Measurements from ENCODE around the gene TBX10. TPM values are rescaled to one million over a fixed set of nuclear protein-coding genes. Genes with fewer than 3 reads are reported as not detected.
"Not testable (repeated sequence)": the region's sequence is repeated elsewhere in the genome, so short reads cannot be mapped to it uniquely, and the experiment has no call there.

Gene TBX10
- total RNA-seq, 1 experiment from 2014 or later = not detected

- peak; percentile 31 for DNase-seq (ENCODE audit: low read depth)
Measured at GRCh38 chr11:67646535-67647336, 7.2 kb upstream of the TBX10 start.

GRCh38 chr11:67645521-67646461 lies 6.2 kb upstream of the TBX10 start:
- DNase-seq (ENCODE audit: low read depth) = no peak

GRCh38 chr11:67644472-67645418 lies 5.2 kb upstream of the TBX10 start:
- DNase-seq (ENCODE audit: low read depth) = no peak

GRCh38 chr11:67644042-67644441 lies 4.5 kb upstream of the TBX10 start:
- DNase-seq (ENCODE audit: low read depth) = peak; percentile 17

- DNase-seq (ENCODE audit: low read depth) = no peak
Measured at GRCh38 chr11:67642173-67643120, 2.9 kb upstream of the TBX10 start.

GRCh38 chr11:67641338-67642172 lies 2.0 kb upstream of the TBX10 start:
- DNase-seq (ENCODE audit: low read depth) = no peak

- no peak for DNase-seq (ENCODE audit: low read depth)
Measured at GRCh38 chr11:67640758-67641337, 1.3 kb upstream of the TBX10 start.

GRCh38 chr11:67640021-67640757 lies 626 bp upstream of the TBX10 start:
- peak; percentile 52 for DNase-seq (ENCODE audit: low read depth)

- no peak for DNase-seq (ENCODE audit: low read depth)
Measured at GRCh38 chr11:67638535-67639437, 777 bp downstream of the TBX10 start.

GRCh38 chr11:67637441-67637840 lies 2.1 kb downstream of the TBX10 start:
- DNase-seq (ENCODE audit: low read depth) = not testable (repeated sequence)

- no peak for DNase-seq (ENCODE audit: low read depth)
Measured at GRCh38 chr11:67636962-67637361, 2.6 kb downstream of the TBX10 start.

GRCh38 chr11:67635231-67635521 lies 4.4 kb downstream of the TBX10 start:
- DNase-seq (ENCODE audit: low read depth) = no peak

GRCh38 chr11:67634366-67635230 lies 5.0 kb downstream of the TBX10 start:
- DNase-seq (ENCODE audit: low read depth) = no peak

GRCh38 chr11:67633758-67634365 lies 5.7 kb downstream of the TBX10 start:
- DNase-seq (ENCODE audit: low read depth) = no peak

GRCh38 chr11:67632982-67633755 lies 6.4 kb downstream of the TBX10 start:
- no peak for DNase-seq (ENCODE audit: low read depth)
